ENCODE results near the gene MS4A7.

Gene MS4A7

GRCh38 chr11:60371386-60371785 is 6.9 kb upstream of the MS4A7 start:
- H3K79me2 ChIP-seq (ENCODE audit: insufficient read depth, low read length) = no peaks in the 10 kb centered on the region
- H3K4me2 ChIP-seq (ENCODE audit: low read depth, low read length, poor library complexity, severe bottlenecking) = peak overlapping the region; percentile 4
- TF ChIP-seq EZH2phosphoT487 (IDR thresholded peaks at IDR 0.05; ENCODE audit: borderline replicate concordance) = no peak
- TF ChIP-seq, protein P1, sequence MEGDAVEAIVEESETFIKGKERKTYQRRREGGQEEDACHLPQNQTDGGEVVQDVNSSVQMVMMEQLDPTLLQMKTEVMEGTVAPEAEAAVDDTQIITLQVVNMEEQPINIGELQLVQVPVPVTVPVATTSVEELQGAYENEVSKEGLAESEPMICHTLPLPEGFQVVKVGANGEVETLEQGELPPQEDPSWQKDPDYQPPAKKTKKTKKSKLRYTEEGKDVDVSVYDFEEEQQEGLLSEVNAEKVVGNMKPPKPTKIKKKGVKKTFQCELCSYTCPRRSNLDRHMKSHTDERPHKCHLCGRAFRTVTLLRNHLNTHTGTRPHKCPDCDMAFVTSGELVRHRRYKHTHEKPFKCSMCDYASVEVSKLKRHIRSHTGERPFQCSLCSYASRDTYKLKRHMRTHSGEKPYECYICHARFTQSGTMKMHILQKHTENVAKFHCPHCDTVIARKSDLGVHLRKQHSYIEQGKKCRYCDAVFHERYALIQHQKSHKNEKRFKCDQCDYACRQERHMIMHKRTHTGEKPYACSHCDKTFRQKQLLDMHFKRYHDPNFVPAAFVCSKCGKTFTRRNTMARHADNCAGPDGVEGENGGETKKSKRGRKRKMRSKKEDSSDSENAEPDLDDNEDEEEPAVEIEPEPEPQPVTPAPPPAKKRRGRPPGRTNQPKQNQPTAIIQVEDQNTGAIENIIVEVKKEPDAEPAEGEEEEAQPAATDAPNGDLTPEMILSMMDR (conservative IDR thresholded peaks at IDR 0.05; ENCODE audit: low read length) = no peak
- H3K4me3 ChIP-seq (ENCODE audit: low read length, poor library complexity, severe bottlenecking) = no peak overlapping the region
- H4K20me1 ChIP-seq (ENCODE audit: insufficient read depth, low read length, poor library complexity, severe bottlenecking) = no peaks in the 10 kb centered on the region
- no peaks in the 10 kb centered on the region for H3K36me3 ChIP-seq (ENCODE audit: insufficient read depth, low read length)
- H3K4me1 ChIP-seq (ENCODE audit: insufficient read depth, low read length, poor library complexity, severe bottlenecking) = peaks cover 32% of the 10 kb centered on the region
- H3F3A ChIP-seq (ENCODE audit: low read depth) = no peaks in the 10 kb centered on the region
- no peaks in the 10 kb centered on the region for H3K9me2 ChIP-seq (replicated peaks; ENCODE audit: low read depth, low read length)
- no peaks in the 10 kb centered on the region for H3K9me3 ChIP-seq (ENCODE audit: insufficient read depth, low read depth, low read length)
- H3K9ac ChIP-seq (ENCODE audit: low read depth, low read length, poor library complexity, severe bottlenecking) = no peak overlapping the region
- H2AFZ ChIP-seq (ENCODE audit: low read length) = no peak overlapping the region
- H3K27me3 ChIP-seq (ENCODE audit: insufficient read depth, low read length, poor library complexity, severe bottlenecking) = no peaks in the 10 kb centered on the region

DNA sequence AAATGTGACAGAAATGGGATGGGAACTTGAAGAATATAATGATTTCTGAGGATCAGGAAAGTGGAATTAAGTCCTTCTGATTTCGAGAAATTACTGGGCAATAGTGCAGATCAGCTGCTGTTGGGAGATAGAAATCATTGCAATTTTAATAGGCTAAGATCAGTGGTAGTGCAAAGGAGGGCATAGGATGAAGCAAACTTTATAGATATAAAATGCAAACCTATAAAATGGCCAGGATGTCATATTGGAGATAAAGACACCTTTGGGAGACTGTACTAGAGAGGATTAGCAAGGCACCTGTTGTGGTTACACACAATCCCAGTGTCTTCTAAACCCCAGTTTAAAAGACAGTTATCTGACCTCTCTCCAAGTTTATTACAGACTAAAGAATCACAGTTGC is 6.5 kb upstream of the MS4A7 start:
- Histone ChIP-seq H3K4me3 (ENCODE audit: low read length, poor library complexity, severe bottlenecking) (no peak overlapping the region), H3K9ac (ENCODE audit: low read depth, low read length, poor library complexity, severe bottlenecking) (no peak overlapping the region)

DNA sequence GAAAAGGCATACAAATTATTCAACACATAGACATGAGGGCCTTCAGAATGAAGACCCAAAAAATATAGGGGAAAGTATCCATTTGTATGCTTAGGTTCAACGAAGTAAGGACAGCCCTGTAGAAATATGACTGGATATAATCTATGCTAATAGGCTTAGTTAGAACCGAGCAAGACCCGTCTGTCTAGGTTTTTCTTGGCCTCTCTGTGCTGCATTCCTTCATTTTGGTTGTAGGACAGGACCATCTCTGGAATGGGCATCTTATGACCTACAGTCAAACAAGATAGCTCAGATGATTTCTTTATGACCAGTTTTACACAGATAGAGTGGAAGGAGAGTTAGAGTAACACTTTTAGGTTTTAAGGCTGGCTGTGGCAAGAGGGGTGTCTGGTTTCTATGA is 5.6 kb upstream of the MS4A7 start:
- H3K36me3 ChIP-seq (ENCODE audit: insufficient read depth, low read length) = no peaks in the 10 kb centered on the region
- peaks cover 2% of the 10 kb centered on the region; the same call in 1 of the 2 replicates for H3F3A ChIP-seq (ENCODE audit: low read depth)
- H3K27me3 ChIP-seq (ENCODE audit: insufficient read depth, low read length, poor library complexity, severe bottlenecking) = no peaks in the 10 kb centered on the region
- H3K9me2 ChIP-seq (replicated peaks; ENCODE audit: low read depth, low read length) = no peaks in the 10 kb centered on the region
- no peak overlapping the region for H3K9ac ChIP-seq (ENCODE audit: low read depth, low read length, poor library complexity, severe bottlenecking)
- H3K4me2 ChIP-seq (ENCODE audit: low read depth, low read length, poor library complexity, severe bottlenecking) = no peak overlapping the region
- H2AFZ ChIP-seq (ENCODE audit: low read length) = peak overlapping the region; percentile 23; the same call in 1 of the 2 replicates
- TF ChIP-seq EZH2phosphoT487 (IDR thresholded peaks at IDR 0.05; ENCODE audit: borderline replicate concordance) = no peak
- TF ChIP-seq, protein P1 (conservative IDR thresholded peaks at IDR 0.05; ENCODE audit: low read length) = no peak
- H3K79me2 ChIP-seq (ENCODE audit: insufficient read depth, low read length) = no peaks in the 10 kb centered on the region
- no peaks in the 10 kb centered on the region for H3K9me3 ChIP-seq (ENCODE audit: insufficient read depth, low read depth, low read length)
- no peaks in the 10 kb centered on the region for H4K20me1 ChIP-seq (ENCODE audit: insufficient read depth, low read length, poor library complexity, severe bottlenecking)
- H3K4me1 ChIP-seq (ENCODE audit: insufficient read depth, low read length, poor library complexity, severe bottlenecking) = peaks cover 45% of the 10 kb centered on the region
- H3K4me3 ChIP-seq (ENCODE audit: low read length, poor library complexity, severe bottlenecking) = no peak overlapping the region

More for the DNA sequence above, 6.5 kb upstream of the MS4A7 start:
- Histone ChIP-seq H3K27me3 (ENCODE audit: insufficient read depth, low read length, poor library complexity, severe bottlenecking) (no peaks in the 10 kb centered on the region), H3K4me2 (ENCODE audit: low read depth, low read length, poor library complexity, severe bottlenecking) (peak overlapping the region; percentile 4), H3F3A (ENCODE audit: low read depth) (no peaks in the 10 kb centered on the region), H3K36me3 (ENCODE audit: insufficient read depth, low read length) (no peaks in the 10 kb centered on the region), H2AFZ (ENCODE audit: low read length) (no peak overlapping the region), H3K79me2 (ENCODE audit: insufficient read depth, low read length) (no peaks in the 10 kb centered on the region), H4K20me1 (ENCODE audit: insufficient read depth, low read length, poor library complexity, severe bottlenecking) (no peaks in the 10 kb centered on the region), H3K4me1 (ENCODE audit: insufficient read depth, low read length, poor library complexity, severe bottlenecking) (peaks cover 36% of the 10 kb centered on the region), H3K9me3 (ENCODE audit: insufficient read depth, low read depth, low read length) (no peaks in the 10 kb centered on the region), H3K9me2 (replicated peaks; ENCODE audit: low read depth, low read length) (no peaks in the 10 kb centered on the region)
- TF ChIP-seq, protein P1 (conservative IDR thresholded peaks at IDR 0.05; ENCODE audit: low read length) = no peak
- TF ChIP-seq EZH2phosphoT487 (IDR thresholded peaks at IDR 0.05; ENCODE audit: borderline replicate concordance) = no peak
